Right ventricle myocardium inferior (tissue), 1 donor: ENCODE data around the gene PNKD. TPM values are rescaled to one million over a fixed set of nuclear protein-coding genes. Genes with fewer than 3 reads are reported as not detected.

Source experiments
- ATAC-seq: fragments of 200-7000 bp; cut with Tn5 transposase; one replicate; pipeline ENCODE4 v1.9.1; 2020; ENCODE audit warnings: mild to moderate bottlenecking, moderate library complexity
- DNase-seq: peaks from one replicate; pipeline ENCODE4 v3.0.0; 2021; ENCODE audit errors: missing footprints
- intact Hi-C: fragments of 100-400 bp; cut with DNase I; formaldehyde crosslinking; loops from one replicate; pipeline ENCODE4 v1.11.0; 2022
- long read RNA-seq: library from polyadenylated mRNA; unstranded; transcript quantifications from one replicate; pipeline ENCODE4 v2.0.0, GENCODE V29; 2021
- total RNA-seq: library from RNA; stranded (reverse); fragmentation: NEBNext Ultra II Directional; extraction: Animal tissue kit (Norgen Biotek cat#: 25700); gene quantifications from one replicate; pipeline ENCODE4 v1.2.1, GENCODE V29; 2021
- donor health status: DM: no; HTN: yes; CAD: no; lungs with severe emphysema.

Gene PNKD, protein sequence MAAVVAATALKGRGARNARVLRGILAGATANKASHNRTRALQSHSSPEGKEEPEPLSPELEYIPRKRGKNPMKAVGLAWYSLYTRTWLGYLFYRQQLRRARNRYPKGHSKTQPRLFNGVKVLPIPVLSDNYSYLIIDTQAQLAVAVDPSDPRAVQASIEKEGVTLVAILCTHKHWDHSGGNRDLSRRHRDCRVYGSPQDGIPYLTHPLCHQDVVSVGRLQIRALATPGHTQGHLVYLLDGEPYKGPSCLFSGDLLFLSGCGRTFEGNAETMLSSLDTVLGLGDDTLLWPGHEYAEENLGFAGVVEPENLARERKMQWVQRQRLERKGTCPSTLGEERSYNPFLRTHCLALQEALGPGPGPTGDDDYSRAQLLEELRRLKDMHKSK
- 67.0 TPM for total RNA-seq
- long read RNA-seq, transcript PNKD-201 (3 exons, 758 nt), result major isoform, 56 of 66 reads
- long read RNA-seq, partial matches to known transcripts, result 2 of 66 reads
- long read RNA-seq, other reads (novel, unspliced or antisense), result 3 of 66 reads

DNA sequence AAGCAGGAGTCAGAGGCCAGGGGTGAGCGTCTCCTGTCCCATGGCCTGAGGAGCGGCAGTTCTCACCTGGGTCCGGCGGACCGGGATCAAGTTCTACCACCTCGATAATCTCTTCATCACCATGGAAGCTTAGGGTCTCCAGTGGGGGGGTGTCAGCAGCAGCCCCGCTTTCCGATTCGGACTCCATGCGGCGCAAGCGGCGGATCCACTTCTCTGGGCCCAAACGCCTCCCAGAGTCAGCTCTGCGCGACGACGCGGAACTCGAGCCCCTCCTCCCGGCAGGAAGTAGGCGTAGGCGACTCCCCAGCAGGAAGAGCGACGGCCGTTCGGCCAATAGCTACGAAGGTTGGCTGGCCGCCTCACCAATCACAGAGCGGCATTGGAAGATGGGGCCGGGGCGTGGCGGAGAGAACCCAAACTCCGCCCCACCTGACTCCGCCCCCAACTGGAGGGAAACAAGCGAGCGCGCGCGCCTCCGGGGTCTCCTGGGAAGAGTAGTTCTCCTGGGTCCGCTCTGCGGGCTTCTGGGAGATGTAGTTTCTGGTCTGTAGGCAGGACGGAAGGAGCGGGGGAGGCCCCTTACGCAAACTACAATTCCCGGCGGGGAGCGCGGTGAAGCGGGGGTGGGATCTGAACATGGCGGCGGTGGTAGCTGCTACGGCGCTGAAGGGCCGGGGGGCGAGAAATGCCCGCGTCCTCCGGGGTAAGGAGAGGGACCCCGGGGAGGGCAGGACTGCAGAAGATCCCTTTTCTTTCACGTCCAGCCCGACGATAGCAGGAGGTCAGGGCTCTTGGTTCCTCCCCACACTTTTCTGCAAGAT lies at the start of gene PNKD, which contains the start of gene AAMP:
Gene PNKD (plus strand): TSS at position 620 of the 821 bp plus-strand sequence. CDS start 17 bp downstream, at position 637.
Gene AAMP (minus strand): TSS at position 238 of the 821 bp plus-strand sequence. CDS start 51 bp downstream, at position 187.
- intact Hi-C loops, result loop anchor here (1.0 to 10.0 kb wide), 5 partner anchors 17 to 395 kb away; partner anchors contain the start of genes ARPC2, CTDSP1 and TMBIM1
- ATAC-seq (peak; percentile 95), DNase-seq (peak; percentile 100)

DNA sequence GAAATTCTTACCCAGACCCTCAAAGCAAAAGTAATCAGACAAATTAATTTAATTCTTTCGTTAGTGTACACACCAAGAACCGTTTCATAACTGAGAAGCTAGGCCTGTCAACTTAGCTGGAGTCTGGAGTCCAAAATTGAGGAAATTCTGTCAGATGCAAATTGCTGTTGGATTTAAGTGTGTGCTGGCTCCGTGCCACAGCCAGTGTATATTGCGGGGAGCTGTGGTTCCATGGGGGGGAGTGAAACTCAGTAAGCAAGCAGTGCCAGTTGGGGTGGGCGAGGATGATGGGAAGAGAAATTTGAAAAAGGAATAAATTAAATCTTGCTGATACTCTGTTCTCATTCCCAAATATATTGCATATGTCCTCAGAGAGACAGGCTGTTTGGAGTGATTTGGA lies 49.3 kb upstream of the PNKD start:
- intact Hi-C loops, result no loop called here
- no peak for DNase-seq

GRCh38 chr2:218223046-218223445 lies 47.3 kb upstream of the PNKD start:
- DNase-seq (no peak), ATAC-seq (no peak)
- intact Hi-C loops, result no loop called here

More for the DNA sequence above, 49.3 kb upstream of the PNKD start:
- no peak for ATAC-seq

- intact Hi-C loops, result no loop called here
- DNase-seq (no peak), ATAC-seq (no peak)
Measured at GRCh38 chr2:218224186-218224585, 46.1 kb upstream of the PNKD start.

- no peak for ATAC-seq
- DNase-seq, result no peak
- intact Hi-C loops, result no loop called here
Measured at GRCh38 chr2:218226903-218227302, 43.4 kb upstream of the PNKD start.

GRCh38 chr2:218228366-218229090 lies 41.8 kb upstream of the PNKD start:
- intact Hi-C loops, result no loop called here
- DNase-seq, result no peak
- ATAC-seq, result no peak

DNA sequence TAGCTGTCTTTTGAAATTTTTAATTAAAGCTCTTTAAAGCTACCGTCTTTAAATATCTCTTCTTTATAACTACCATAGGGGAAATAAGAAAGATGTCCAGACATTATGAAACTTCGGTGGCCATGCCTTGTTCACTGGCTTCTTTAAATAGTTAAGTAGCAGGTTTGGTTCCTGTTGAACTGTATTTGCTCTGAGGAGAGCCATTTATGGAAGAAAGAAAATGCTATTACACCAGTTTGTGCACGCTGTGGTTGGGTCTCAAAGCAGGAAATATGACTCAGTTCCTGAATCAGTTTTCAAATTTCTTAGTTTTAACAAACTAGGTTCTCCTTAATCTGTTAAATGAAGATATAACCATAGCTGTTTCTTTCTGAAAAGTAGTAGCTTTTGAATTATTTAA lies 41.1 kb upstream of the PNKD start:
- intact Hi-C loops, result no loop called here
- DNase-seq (no peak), ATAC-seq (peak; percentile 70)

- intact Hi-C loops, result no loop called here
- ATAC-seq (no peak), DNase-seq (no peak)
Measured at GRCh38 chr2:218229851-218230250, 40.5 kb upstream of the PNKD start.

- intact Hi-C loops, result no loop called here
- DNase-seq (no peak), ATAC-seq (no peak)
Measured at GRCh38 chr2:218230882-218231281, 39.4 kb upstream of the PNKD start.

DNA sequence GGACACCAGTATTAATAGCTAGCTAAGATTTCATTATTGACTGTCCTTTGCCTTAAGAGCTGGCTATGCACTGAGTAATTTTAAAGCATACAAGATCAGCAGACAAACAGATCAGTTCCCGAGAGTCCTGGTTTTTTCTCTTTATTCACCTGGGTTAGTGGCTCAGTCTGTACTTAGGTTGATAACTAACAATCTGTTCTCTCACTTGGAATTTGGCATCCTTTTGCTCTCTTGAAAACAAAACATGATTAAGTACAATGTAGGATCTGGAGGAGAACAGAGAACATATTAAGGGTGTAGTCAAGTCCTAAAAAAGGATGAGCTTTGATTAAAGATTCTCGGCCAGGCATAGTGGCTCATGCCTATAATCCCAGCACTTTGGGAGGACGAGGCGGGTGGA lies 36.8 kb upstream of the PNKD start:
- DNase-seq (no peak), ATAC-seq (no peak)
- intact Hi-C loops, result no loop called here

- intact Hi-C loops, result no loop called here
- no peak for ATAC-seq
Measured at GRCh38 chr2:218234521-218234920, 35.8 kb upstream of the PNKD start.

DNA sequence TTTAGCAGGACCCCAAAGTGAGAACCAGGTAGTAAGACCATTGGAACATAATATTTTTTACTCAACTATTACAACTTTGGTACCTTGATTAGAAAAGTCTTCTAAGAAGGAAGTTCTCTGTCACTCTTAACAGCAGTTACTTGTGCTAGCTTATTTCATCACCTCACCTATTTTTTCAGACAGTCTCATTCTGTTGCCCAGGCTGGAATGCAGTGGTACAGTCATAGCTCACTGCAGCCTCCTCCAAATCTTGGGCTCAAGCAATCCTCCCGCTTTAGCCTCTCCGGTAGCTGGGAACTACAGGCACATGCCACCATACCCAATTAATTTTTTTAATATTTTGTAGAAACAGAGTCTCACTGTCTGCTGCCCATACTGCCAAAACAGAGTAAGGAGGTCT lies 35.3 kb upstream of the PNKD start:
- DNase-seq (no peak), ATAC-seq (no peak)
- intact Hi-C loops, result no loop called here

More at GRCh38 chr2:218234521-218234920, 35.8 kb upstream of the PNKD start:
- DNase-seq, result no peak

DNA sequence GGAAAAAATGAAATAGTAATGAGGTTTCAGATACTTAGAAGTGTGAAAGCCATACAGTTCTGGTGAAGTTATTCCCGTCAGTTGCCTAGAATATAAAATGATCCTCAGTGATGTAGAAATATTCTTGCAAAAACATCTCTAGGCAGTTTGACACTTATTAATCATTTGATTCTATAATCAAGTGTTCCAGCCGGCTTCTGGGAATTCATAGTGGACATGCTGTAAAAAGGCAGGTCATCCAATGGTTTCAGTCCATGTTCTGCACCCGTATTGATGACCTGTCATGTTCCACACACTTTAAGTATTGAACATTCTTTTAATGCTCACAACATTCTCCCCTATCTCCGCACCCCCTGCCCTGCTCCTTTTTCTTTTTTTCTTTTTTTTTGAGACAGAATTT lies 33.5 kb upstream of the PNKD start:
- DNase-seq (no peak), ATAC-seq (no peak)
- intact Hi-C loops, result no loop called here

GRCh38 chr2:218238887-218239286 lies 31.4 kb upstream of the PNKD start:
- intact Hi-C loops, result no loop called here
- DNase-seq (no peak), ATAC-seq (no peak)

DNA sequence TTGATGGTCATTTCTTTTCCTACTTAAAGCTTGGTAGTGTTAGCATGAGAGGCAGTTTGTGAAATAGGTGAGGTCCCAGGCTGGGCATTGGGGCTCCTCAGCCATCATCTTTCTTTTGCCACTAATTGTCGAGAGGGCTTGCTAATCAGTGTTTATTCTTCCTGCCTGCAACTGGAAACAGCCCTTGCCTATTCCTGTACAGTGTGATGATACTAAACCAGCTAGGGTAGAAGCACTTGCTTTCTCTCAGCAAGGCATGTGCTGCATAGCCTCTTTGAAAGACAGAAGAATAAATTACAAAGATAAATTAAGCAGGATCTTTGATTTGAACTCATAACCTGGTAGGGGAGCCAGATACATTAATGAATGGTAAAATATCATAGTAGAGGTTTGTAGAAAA lies 26.1 kb upstream of the PNKD start:
- intact Hi-C loops, result no loop called here
- ATAC-seq, result no peak
- DNase-seq, result no peak

- intact Hi-C loops, result no loop called here
- DNase-seq (no peak), ATAC-seq (no peak)
Measured at GRCh38 chr2:218244665-218245064, 25.7 kb upstream of the PNKD start.

- intact Hi-C loops, result no loop called here
- peak; percentile 60 for ATAC-seq
- no peak for DNase-seq
Measured at GRCh38 chr2:218245214-218245613, 25.1 kb upstream of the PNKD start.

DNA sequence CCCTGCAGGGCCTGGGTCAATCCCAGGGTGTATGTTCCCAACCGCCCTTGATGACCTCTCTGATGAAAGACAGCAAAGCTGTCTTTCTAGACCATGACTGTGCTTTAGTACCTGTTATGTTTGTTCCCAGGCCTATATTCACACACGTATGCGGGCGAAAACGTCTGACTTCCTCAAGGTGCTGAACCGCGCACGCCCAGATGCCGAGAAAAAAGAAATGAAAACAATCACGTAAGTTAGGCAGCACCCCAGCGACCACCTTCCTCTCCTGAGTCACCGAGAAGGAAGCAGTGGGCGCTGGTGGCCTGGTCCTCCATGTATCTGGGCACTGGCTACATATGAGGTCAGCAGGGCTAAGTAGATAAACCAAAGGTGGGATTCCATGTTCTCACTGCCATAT lies 20.6 kb upstream of the PNKD start:
- intact Hi-C loops, result no loop called here
- ATAC-seq (no peak), DNase-seq (no peak)
